ENCODE results near the gene NEUROD6.

The NEUROD6 gene

DNA sequence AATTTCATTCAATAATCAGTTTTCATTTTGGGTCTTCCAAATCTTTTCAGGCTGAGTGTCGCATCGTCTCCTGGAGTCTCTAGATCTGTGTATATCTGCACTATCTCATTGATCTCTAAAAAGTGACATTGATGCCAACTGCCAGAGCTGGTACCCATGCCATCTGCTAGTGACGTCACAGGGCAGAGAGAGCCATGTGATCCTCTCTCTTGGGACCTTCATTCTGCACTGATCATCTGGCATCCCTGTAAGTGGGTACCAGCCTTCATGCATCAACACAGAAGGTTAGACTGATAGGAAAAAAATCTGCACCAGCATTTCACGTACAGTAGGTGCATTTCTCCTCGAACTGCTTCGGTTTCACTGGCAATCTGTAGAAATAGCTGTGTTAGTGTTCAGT is at the start of gene NEUROD6:
Gene NEUROD6 (minus strand): TSS at position 124 of the 400 bp plus-strand sequence. CDS start 1,458 bp downstream, outside the sequence.
- no peak for DNase-seq (ENCODE audit: low spot score)

DNA sequence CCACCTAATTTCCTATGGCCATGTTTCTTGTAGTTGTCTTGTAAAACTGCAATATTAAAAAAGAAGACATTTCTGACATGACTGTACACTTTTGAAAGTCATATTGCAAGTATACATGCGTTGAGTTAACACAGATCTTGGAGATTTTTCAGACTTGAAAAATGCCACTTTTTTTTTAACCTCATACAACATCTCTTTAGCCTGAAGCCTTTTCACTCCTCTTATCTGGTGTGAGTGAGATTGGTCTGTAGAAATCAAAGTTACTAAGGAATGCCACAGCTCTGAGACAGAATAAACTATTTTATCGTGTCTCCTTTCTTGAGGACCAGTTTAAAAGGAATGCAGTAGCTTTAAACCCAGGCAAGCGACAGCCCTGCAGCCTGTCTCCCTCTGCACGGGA is 43.9 kb upstream of the NEUROD6 start:
- DNase-seq (ENCODE audit: low spot score), result no peak

GRCh38 chr7:31382722-31383121 is 42.2 kb upstream of the NEUROD6 start:
- DNase-seq (ENCODE audit: low spot score), result no peak

- peak; percentile 57 for DNase-seq (ENCODE audit: low spot score)
These were observed 33.1 kb upstream of the NEUROD6 start for GRCh38 chr7:31373337-31374289.

- DNase-seq (ENCODE audit: low spot score), result no peak
These were observed 31.9 kb upstream of the NEUROD6 start for GRCh38 chr7:31372231-31372959.

DNA sequence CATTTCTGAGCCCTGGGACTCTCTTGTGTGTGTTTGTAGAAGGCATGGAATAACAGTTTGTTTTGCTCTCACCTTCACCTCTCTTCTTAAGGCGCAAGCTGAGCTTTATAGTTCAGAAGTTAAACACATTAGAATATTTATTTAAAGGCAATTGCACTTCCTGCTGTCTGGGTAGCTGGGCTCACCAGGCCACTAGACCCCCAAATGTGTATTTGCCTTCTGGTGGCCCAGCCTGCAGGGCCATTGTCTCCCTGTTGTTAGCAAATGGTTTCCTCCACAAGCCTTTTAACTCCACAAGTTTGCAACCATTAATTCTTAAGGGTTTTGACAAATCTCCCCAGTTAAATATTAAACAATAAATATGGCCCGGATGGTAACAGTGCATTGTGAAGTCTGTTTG is 31.1 kb upstream of the NEUROD6 start:
- no peak for DNase-seq (ENCODE audit: low spot score)

GRCh38 chr7:31370609-31371008 is 30.1 kb upstream of the NEUROD6 start:
- DNase-seq (ENCODE audit: low spot score), result no peak

DNA sequence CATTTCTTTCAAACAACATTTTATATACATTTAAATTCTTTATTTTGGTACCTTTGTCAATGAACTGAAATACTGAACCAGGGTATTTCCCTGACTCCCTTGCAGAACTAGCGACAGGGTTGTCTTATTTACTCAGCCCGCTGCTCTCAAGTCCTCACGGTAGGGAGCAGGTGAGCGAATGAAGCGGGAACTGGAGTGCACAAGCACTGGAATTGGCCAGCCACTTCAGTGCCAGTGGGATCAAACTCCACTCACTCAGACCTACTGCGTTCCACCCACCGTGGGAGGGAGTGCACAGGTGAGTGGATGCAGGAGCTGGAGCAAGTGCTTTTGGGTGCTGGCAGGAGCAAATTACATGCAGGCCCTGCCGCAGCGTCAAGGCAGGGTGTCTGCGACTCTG is 28.1 kb upstream of the NEUROD6 start:
- DNase-seq (ENCODE audit: low spot score), result no peak

- no peak for DNase-seq (ENCODE audit: low spot score)
These were observed 23.0 kb upstream of the NEUROD6 start for GRCh38 chr7:31363496-31363895.

GRCh38 chr7:31363051-31363450 is 22.5 kb upstream of the NEUROD6 start:
- DNase-seq (ENCODE audit: low spot score), result no peak

DNA sequence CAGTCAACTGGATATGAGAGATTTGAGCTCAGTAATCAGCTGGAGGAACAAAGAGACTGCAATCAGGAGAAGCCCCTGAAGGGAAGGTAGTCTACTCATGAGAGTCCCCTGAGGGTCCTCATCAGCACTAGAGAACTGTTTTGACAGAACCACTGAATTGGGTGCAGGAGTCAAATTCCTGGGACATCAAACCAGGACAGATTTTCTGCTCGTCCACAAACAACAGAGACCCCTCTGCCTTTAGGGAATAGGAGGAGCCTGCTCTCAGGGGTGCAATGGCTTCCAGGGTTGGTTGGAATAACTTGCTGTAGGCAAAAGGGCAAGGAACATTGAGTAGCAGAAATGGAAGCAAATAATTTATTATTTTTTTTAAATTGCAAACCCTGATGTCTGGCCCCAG is 21.9 kb upstream of the NEUROD6 start:
- no peak for DNase-seq (ENCODE audit: low spot score)

GRCh38 chr7:31358467-31358866 is 17.9 kb upstream of the NEUROD6 start:
- no peak for DNase-seq (ENCODE audit: low spot score)

DNA sequence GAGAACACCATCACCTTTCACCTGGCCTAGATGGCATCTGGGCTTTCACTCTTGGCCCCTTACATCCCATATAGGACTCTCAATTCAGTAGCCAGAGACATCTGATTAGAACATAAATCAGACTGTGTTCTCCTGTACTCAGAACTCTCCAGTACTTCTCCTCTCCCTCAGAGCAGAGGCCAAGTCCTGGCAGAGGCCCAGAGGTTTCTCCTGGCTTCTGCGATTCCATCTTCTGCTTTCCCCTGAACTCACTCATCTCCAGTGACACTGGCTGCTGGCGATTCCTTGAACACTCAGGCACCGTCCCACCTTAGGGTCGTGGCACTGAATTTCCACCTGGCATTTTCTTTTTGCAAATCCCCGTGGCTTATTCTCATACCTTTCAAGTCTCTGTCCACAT is 4.9 kb upstream of the NEUROD6 start:
- no peak for DNase-seq (ENCODE audit: low spot score)

DNA sequence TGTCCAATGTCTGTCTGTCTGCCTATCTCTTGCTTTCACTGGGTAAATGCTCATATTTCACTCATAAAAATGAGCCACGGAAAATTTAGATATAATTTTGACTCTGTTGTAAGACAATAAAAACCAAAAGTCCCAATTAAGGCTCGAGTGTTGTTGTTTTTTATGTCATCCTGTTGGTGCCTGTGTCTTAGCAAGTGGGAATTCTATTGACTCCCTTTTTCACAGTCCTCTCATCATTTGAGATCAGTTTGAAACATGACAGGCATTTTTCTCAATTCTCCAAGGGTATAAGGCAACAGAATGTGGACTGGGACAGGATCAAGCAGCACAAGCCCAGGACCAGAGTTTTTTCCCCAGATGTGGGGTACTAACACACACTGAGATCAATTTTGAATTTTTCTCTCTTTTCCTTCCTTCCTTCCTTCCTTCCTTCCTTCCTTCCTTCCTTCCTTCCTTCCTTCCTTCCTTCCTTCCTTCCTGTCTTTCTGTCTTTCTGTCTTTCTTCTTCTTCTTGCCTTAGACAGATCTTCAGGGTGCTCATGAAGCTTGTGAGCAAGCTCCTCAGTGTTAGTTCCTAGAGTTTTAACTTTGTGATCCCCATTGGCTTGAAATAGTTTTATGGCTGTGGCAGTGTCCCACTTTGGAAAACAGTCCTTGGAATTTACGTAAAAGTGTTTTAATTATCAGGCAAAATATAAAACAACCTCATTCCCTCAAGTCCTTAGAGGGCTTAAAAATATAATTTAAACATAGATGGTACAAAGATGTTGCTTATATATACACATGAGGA is 3.2 kb upstream of the NEUROD6 start:
- DNase-seq (ENCODE audit: low spot score), result no peak

GRCh38 chr7:31341141-31341540 is 615 bp upstream of the NEUROD6 start:
- no peak for DNase-seq (ENCODE audit: low spot score)

- no peak for DNase-seq (ENCODE audit: low spot score)
These were observed 475 bp downstream of the NEUROD6 start for GRCh38 chr7:31340051-31340450.

GRCh38 chr7:31338706-31339105 is 1.8 kb downstream of the NEUROD6 start:
- DNase-seq (ENCODE audit: low spot score), result no peak

DNA sequence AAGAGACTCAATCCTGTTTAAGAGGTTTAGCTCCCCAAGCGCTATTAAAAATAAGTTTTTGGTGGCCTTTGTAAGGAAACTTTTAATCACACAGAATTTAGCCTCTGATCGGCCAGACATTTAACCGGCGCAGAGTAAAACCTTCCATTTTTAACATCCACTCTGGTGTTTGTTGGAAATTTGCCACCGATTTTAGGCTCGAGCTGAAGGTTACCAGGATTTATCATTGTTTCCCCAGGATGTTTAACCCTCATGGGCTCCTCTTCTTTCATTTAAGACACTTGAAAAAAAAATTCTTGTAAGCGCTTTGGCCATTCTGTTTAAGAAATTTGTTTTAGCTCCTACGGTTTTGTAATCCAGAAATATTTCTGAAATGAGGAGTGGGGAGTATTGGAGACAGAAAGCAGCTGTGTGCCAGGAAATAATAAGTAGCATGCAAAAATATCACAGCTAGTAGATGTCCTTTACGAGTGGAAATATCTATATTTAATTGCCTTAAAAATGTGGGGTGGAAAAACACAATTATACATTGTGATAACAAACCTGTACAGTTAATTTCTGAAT is 3.4 kb downstream of the NEUROD6 start:
- no peak for DNase-seq (ENCODE audit: low spot score)

DNA sequence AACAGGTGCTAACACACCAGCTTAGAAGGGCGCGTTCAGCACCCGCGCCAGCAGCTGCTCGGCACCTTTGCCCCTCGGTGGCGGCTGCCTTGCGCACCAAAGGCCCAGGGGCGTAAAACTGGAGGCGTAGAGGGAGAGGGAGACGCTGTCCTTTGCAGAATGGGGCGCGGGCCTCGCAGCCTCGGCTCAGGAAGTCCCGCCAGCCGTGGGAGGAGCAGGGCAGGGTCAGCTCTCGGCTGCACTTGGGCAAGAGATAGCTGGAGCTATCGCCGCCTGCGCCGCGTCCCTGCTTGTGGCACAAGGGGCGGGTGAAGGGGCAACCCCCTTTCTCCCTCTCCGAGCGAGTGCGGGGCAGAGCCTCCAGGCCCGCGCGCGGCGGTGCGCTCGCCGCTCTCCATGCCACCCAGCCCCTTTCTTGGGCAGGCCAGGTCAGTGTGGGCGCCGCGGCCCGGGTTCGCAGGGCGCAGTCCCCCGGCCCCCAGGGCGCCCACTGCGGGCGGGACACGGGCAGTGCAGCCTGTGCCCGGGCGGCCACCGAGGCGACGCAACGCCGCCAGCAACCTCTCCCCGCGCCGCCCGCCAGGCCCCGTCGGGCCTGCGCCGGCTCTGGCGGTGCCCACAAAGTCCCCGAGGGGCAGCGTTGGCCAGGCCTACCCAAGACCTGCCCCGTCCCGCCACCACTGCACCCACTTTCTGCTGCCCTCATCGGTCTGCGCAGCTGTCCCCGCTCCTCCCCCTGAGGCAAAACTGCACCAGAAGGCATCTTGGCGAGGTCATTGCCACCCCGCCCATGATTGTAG is 4.1 kb downstream of the NEUROD6 start:
- DNase-seq (ENCODE audit: low spot score), result no peak

- no peak for DNase-seq (ENCODE audit: low spot score)
These were observed 4.7 kb downstream of the NEUROD6 start for GRCh38 chr7:31335884-31336201.

DNA sequence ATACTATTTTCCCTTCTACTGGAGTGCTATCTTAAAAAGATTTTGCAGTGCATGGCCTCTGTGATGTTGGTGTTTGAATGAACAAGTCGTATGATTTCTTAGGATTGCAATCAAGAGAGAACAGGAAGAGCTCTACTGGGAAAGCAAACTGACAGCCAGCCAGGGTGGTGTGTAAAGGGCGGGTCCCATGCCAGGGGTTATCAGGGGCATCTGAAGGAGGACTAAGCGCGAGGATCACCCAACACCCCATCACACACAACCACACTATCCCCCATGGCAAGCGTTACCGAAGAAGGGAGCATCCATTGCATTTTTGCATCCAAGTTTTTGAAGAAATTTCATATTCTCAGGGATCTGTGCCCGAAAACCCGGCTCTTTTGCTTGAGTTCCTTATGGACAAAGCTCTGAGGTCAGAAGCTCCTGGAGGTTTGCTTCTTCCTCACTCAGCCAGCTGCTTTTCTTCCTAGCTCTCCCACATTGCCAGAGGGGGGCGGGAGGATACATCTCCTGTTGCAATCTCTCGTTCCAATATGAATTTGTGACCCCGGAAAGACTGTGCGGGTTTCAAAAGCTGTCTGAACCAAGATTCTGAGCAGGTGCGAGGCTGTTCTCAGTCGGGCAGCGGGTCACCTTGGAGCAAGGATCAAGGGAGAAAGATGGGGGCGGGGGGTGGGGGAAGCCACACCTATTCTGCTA is 5.2 kb downstream of the NEUROD6 start:
- no peak for DNase-seq (ENCODE audit: low spot score)
